Limb (tissue), 2 donors: ENCODE data around the gene RSPH3.
"Not testable (repeated sequence)": the region's sequence is repeated elsewhere in the genome, so short reads cannot be mapped to it uniquely, and the experiment has no call there.

Source experiments
- DNase-seq, 2 donors: peaks; one replicate each; pipeline ENCODE4 v3.0.0-alpha.2; 2016; ENCODE audit errors: extremely low spot score in 2 of 2

RSPH3 gene

GRCh38 chr6:158972241-158973233 is 27.5 kb downstream of the RSPH3 start:
- DNase-seq, result peak in 1 of 2 donors; percentile 78

DNA sequence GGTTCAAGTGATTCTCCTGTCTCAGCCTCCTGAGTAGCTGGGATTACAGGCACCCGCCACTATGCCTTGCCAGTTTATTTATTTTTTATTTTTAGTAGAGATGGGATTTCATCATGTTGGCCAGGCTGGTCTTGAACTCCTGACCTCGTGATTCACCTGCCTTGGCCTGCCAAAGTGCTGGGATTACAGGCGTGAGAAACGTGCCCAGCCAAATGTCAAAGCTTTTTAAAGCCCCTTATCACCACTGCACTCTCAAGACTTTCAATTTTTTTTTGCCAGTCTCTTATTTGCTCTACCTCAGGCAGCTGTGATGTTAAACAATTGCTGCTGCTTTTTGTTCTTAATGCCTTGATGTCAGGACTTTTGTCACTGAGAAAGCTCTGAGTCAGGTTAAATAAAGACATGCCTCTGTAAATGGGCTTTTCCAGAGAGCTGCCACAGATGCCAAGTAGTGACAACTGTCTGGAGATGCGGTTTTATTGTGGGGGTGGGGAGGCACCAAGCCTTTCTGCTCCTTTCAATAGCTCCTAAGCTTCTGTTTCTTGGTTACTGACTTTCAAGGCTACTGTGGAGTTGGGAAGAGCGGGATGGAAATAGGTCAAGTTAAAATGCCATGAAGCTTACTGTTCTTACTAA is 29.2 kb downstream of the RSPH3 start:
- no peak for DNase-seq

DNA sequence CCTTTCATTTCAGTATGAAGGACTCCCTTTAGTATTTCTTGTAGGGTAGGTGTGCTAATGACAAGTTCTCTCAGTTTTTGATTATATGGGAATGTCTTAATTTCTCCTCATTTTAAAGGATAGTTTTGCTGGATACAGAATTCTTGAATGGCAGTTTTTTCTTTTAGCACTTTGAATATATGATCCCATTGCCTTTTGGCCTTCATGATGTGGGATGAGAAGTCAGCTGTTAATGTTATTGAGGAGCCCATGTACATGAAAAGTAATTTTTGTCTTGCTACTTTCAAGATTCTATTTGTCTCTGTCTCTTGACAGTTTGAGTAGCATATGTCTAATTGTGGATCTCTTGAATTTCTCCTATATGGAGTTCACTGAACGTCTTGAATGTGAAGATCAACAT is 30.9 kb downstream of the RSPH3 start:
- no peak for DNase-seq

GRCh38 chr6:158963020-158963808 is 36.8 kb downstream of the RSPH3 start:
- no peak for DNase-seq

GRCh38 chr6:158962371-158962770 is 37.6 kb downstream of the RSPH3 start:
- no peak for DNase-seq

DNA sequence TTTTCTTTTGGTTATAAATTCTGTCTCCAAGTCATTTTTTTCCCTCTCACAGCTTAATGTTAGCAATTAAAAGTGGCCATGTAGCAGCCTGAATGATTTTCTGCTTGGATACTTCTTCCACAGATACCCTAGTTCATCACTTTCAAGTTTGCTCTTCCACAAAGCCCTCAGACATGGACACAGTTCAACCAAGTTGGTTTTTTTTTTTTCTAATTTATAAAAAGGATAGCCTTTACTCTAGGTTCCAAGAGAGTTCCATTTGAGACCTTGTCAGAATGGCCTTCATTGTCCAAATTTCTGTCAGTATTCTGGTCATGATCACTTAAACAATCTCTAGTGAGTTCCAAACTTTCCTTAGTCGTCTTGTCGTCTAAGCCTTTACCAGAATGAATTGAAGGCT is 40.0 kb downstream of the RSPH3 start:
- no peak for DNase-seq

DNA sequence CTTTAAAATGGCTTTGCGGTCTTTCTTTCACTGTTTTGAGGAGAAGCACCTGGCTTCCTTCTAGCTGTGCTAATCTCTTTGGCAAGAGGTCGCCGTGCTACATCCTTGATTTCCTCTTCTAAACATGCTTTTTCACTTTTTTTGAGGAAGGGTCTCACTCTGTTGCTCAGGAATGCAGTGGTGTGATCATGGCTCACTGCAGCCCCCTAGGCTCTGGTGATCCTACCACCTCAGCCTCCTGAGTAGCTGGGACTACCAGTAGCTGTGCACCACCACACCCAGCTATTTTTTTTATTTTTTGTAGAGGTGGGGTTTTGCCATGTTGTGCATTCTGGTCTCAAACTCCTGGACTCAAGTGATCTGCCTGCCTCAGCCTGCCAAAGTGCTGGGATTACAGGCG is 40.5 kb downstream of the RSPH3 start:
- no peak for DNase-seq

- no peak for DNase-seq
Measured at GRCh38 chr6:158958504-158959386, 41.3 kb downstream of the RSPH3 start.

- DNase-seq, result no peak
Measured at GRCh38 chr6:158955255-158955654, 44.7 kb downstream of the RSPH3 start.

- DNase-seq, result no peak
Measured at GRCh38 chr6:158954753-158955152, 45.2 kb downstream of the RSPH3 start.

GRCh38 chr6:158952011-158952410 is 48.0 kb downstream of the RSPH3 start:
- not testable (repeated sequence) for DNase-seq

DNA sequence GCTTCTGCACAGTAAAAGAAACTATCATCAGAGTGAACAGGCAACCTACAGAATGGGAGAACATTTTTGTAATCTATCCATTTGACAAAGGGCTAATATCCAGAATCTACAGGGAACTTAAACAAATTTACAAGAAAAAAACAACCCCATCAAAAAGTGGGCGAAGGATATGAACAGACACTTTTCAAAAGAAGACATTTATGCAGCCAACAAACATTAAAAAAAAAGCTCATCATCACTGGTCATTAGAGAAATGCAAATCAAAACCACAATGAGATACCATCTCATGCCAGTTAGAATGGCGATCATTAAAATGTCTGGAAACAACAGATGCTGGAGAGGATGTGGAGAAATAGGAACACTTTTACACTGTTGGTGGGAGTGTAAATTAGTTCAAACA is 48.4 kb downstream of the RSPH3 start:
- not testable (repeated sequence) for DNase-seq

- DNase-seq, result no peak
Measured at GRCh38 chr6:158947284-158947683, 52.7 kb downstream of the RSPH3 start.

GRCh38 chr6:158943380-158944032 is 56.5 kb downstream of the RSPH3 start:
- no peak for DNase-seq

DNA sequence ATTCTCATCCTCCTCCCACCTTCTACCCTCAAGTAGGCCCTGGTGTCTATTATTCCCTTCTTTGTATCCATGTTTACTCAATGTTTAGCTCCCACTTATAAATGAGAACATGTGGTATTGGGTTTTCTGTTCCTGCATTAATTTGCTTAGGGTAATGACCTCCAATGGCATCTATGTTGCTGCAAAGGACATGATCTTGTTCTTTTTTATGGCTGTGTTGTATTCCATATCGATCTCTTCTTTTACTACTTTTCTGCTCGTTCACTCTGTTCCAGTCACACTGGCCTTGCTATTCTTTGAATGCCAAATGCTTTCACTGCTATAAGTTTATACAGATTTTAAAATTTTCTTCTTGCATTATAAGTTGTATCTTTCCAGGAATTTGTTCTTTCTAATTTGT is 57.7 kb downstream of the RSPH3 start:
- DNase-seq, result no peak

- DNase-seq, result no peak
Measured at GRCh38 chr6:158941246-158941645, 58.8 kb downstream of the RSPH3 start.

DNA sequence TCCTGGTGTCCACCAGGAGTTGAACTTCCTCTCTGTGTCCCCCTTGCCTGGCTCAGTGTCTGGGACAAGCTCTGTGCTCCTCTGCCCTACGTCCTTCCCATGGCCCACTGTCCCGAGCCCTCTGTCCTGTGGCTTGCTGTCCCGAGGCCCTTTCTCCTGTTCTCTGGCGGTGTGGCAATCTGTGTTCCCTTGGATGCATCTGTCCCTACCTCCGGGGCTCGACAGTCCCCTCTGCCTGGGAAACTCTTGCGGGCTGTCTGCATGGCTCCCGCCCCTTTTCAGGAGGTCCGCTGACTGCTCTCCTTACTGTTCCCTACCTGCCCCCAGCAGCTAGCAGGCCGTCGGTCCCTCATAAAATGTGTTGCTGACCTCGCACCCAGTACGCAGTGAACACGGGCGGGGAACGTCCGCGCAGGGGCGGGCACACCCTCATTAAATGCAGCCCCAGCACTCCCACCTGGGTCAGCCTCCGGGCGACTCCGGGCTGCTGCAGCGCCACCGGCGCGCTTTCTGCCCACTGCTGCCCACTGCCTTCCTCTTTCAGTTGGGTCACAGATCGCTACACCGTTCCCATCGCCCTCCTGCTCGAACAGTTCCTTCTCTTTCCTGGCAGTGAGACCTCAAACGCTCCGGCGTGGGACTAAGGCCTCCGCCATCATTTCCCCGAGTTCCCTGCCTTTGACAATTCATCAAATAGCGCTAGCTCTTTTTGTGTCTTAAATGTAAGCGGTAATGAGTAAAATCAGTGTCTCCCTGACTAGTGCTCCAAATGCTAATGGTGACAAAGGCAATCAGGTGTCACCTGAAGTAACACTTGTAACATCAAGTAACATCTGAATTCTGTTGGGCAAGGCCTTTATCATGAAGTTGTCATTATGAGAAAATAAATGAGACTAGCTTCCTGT is 60.5 kb downstream of the RSPH3 start:
- DNase-seq, result no peak

GRCh38 chr6:158938811-158939254 is 61.2 kb downstream of the RSPH3 start:
- DNase-seq, result no peak

GRCh38 chr6:158938220-158938619 is 61.8 kb downstream of the RSPH3 start:
- DNase-seq, result no peak
